GM12801 (cell line): ENCODE results near the gene NBDY.

ENCODE experiments used
- TF ChIP-seq, protein P1 (sequence below): IDR thresholded peaks from one replicate; pipeline ENCODE4 v1.5.1; 2011; ENCODE audit warnings: control low read depth; ENCODE audit not compliant: insufficient read length; ENCODE audit errors: extremely low read depth

NBDY gene

GRCh38 chrX:56761167-56761566, 32.1 kb downstream of the NBDY start:
- TF ChIP-seq, protein P1, sequence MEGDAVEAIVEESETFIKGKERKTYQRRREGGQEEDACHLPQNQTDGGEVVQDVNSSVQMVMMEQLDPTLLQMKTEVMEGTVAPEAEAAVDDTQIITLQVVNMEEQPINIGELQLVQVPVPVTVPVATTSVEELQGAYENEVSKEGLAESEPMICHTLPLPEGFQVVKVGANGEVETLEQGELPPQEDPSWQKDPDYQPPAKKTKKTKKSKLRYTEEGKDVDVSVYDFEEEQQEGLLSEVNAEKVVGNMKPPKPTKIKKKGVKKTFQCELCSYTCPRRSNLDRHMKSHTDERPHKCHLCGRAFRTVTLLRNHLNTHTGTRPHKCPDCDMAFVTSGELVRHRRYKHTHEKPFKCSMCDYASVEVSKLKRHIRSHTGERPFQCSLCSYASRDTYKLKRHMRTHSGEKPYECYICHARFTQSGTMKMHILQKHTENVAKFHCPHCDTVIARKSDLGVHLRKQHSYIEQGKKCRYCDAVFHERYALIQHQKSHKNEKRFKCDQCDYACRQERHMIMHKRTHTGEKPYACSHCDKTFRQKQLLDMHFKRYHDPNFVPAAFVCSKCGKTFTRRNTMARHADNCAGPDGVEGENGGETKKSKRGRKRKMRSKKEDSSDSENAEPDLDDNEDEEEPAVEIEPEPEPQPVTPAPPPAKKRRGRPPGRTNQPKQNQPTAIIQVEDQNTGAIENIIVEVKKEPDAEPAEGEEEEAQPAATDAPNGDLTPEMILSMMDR = no peak

DNA sequence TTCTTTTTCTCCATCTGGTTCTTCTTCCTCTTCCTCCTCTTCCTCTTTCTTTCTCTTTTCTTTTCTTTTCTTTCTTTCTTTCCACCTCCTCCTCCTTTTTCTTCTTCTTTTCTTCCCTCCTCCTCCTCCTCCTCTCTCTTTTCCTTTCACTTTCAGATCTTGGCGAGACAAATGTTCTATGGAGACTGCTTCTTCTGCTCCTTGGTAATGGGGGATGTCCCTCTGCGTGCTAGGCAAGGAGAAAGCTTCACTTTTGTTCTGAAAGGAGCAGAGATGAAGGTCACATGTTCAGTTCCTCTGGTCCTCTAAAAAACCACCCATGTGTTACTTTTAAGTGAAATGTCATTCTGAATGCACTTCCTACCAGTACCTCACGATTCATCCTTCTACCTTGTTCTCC, 33.2 kb downstream of the NBDY start:
- TF ChIP-seq, protein P1 = no peak

GRCh38 chrX:56762707-56763555, 33.9 kb downstream of the NBDY start:
- TF ChIP-seq, protein P1 = no peak

DNA sequence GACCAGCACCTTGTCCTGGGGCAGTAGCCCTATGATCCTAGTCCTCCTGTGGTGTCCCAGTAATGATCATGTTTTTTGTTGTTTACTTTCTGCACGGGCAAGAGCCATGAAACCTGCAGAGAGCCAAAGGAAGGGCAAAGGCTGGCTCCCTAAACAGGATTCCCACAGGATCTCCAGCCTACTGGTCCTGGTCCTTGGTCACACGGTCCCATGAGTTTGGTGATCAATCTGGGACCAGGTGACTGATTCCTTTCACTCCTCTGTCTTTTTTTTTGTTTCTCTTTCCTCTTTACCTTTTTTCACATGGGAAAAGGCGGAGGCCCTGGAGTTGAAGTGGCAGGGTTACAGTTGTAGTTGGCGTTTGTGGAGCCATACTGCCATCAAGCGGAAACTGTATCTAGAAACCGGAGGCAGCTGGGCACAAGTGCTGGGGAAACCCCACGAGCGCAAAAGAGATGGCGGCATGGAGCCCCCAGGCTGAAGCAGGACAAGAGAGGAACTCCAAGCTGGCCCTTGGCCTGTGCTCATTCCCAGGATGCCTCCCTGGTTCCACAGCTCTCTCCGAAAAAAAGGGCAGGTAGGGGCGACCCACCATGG, 34.6 kb downstream of the NBDY start:
- TF ChIP-seq, protein P1 = no peak

- TF ChIP-seq, protein P1 = no peak
Observed at GRCh38 chrX:56764153-56764974, 35.3 kb downstream of the NBDY start.

DNA sequence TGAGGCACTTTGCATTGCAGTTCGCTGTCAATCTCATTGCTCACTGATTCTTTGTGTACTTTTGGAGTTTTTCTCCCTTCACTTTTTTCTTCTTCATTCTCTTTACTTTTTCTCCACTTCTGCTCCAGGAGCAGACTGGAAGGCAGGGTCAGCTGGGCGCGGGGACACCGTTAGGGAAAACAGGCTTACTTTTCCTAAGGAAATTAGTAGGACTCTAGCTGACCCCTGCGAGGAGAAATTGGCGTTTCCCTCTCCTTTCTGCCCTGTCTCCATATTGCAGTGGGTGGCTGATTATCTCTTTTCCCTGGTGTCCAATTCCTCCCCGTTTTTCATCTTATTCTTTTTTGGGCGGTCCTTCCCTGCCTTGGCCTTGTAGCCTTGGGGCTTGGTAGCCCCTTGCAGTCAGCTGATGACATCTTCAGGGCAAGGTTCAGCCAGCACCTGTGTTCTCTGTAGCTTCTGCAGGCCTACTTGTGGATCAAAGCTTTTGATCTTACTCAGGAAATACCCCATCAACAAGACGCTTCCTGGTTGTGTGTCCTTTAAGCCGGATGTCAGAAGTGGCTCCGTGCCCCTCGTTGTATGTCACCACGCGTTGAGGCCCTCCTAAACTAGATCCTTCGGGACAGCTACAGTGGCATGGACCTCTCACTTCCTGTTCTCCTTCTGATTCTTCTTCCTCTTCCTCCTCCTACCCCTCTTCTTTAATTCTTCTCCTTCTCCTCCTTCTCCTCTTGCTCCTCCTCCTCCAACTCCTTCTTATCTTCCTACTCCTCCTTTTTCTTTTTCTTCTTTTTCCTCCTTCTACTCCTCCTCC, 36.1 kb downstream of the NBDY start:
- TF ChIP-seq, protein P1 = no peak
